Activated CD8-positive, alpha-beta memory T cell treated with anti-CD3 and anti-CD28 coated beads for 1 hour (primary cell): ENCODE data around the gene TMPRSS11E.
"Not testable (repeated sequence)": the region's sequence is repeated elsewhere in the genome, so short reads cannot be mapped to it uniquely, and the experiment has no call there.

Experiments
- DNase-seq, 2 donors: peaks; one replicate each; pipeline ENCODE4 v3.0.0-alpha.2; 2020; ENCODE audit warnings: low read depth in 1 of 2; ENCODE audit errors: extremely low read depth in 1 of 2

Gene TMPRSS11E, protein sequence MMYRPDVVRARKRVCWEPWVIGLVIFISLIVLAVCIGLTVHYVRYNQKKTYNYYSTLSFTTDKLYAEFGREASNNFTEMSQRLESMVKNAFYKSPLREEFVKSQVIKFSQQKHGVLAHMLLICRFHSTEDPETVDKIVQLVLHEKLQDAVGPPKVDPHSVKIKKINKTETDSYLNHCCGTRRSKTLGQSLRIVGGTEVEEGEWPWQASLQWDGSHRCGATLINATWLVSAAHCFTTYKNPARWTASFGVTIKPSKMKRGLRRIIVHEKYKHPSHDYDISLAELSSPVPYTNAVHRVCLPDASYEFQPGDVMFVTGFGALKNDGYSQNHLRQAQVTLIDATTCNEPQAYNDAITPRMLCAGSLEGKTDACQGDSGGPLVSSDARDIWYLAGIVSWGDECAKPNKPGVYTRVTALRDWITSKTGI

DNA sequence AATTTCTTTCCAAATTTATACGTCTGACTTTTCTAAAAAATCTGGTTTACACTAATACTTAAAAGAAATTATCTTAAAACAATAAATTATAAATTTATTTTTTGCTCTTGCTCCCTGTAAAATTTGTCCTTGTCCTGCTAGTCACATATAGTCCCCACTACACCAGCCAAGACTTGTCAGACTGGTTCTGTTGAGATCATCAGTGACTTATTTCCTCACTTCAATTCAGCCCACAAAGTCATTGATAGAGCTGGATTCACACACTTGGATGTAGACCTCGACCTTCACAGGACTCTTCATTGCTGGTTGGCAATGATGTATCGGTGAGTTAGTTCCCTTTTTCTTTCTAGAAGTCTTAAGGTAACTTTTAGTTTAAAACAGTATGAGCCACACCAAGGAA lies at the start of gene TMPRSS11E:
Gene TMPRSS11E (plus strand): TSS at position 263 of the 400 bp plus-strand sequence. CDS start 50 bp downstream, at position 313.
- no peak for DNase-seq

DNA sequence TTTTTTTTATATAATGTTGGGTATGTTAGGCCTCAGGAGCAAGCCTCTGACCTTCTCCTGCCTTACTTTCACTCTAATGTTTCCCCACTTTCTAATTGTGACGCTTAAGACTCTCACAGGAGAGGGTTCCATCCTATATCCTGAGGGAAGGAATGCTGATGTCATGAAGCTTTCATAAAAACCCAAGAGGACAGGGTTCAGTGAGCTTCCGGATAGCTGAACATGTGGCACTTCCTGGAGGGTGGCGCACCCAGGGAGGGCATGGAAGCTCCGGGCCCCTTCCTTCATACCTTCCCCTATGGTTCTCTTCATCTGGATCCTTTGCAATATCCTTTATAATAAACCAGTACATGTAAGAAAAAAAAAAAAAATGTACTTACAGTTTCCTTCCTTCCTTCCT lies 48.0 kb upstream of the TMPRSS11E start:
- DNase-seq, result no peak

GRCh38 chr4:68401231-68401630 lies 46.0 kb upstream of the TMPRSS11E start:
- DNase-seq, result no peak

DNA sequence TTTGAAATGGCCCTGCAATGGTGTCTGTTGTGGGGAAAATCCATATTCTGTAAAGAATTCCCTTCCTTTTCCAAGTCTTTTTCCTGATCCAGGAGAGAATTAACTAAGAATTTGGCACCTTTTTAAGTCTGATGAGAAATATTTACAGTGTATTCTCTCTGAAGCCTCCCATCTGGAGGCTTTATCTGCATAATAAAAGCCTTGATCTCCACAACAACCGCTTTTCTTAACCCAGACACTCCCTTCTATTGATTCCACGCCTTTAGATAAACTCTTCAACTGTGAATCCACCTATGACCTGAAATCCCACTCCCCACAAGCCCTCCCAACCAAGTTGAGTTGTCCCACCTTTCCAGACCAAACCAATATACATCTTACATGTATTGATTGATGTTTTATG lies 43.1 kb upstream of the TMPRSS11E start:
- no peak for DNase-seq

DNA sequence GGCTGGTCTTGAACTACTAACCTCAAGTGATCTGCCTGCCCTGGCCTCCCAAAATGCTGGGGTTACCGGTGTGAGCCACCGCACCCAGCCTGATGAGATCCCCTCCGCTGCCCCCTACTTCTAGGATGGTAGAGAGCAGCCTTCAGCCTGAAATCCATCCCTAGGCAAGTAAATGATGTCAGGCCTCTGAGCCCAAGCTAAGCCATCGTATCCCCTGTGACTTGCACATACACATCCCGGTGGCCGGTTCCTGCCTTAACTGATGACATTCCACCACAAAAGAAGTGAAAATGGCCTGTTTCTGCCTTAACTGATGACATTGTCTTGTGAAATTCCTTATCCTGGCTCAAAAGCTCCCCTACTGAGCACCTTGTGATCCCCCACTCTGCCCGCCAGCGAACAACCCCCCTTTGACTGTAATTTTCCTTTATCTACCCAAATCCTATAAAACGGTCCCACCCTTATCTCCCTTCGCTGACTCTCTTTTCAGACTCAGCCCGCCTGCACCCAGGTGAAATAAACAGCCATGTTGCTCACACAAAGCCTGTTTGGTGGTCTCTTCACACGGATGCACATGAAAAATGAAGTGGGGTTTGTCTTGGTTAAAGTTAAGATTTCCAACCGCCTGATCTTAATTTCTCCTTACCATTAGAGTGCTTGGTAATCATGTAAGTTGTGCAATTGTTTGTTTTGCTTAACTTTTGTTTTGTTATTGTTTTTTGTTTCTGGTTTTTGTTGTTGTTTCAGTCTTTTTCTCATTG lies 41.4 kb upstream of the TMPRSS11E start:
- DNase-seq, result not testable (repeated sequence)

GRCh38 chr4:68406479-68406859 lies 40.8 kb upstream of the TMPRSS11E start:
- no peak for DNase-seq

- not testable (repeated sequence) for DNase-seq
These were observed 40.0 kb upstream of the TMPRSS11E start for GRCh38 chr4:68407015-68407867.

DNA sequence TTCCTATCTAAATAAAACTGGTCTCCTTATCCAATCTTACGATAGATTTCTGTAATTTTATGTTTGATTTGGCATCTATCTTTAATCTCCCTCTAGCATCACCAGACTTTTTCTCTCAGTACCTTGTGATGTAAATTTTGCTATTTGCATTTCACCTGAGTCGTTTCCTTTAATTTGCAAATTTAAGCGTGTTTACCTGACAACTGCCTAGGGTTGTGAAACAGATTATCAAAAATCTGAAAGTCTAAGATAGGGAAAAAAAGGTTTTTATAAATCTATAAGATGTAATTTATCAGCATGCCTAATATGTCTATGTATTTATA lies 39.4 kb upstream of the TMPRSS11E start:
- DNase-seq, result no peak

DNA sequence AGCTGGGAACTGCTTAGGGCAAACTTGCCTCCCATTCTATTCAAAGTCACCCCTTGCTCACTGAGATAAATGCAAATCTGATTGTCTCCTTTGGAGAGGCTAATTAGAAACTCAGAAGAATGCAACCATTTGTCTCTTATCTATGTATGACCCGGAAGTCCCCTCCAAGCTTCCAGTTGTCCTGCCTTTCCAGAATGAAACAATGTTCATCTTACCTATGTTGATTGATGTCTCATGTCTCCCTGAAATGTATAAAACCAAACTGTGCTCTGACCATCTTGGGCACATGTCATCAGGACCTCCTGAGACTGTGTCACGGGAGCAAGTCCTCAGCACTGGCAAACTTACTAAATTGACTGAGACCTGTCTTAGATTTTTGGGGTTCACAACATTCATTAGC lies 37.1 kb upstream of the TMPRSS11E start:
- no peak for DNase-seq

DNA sequence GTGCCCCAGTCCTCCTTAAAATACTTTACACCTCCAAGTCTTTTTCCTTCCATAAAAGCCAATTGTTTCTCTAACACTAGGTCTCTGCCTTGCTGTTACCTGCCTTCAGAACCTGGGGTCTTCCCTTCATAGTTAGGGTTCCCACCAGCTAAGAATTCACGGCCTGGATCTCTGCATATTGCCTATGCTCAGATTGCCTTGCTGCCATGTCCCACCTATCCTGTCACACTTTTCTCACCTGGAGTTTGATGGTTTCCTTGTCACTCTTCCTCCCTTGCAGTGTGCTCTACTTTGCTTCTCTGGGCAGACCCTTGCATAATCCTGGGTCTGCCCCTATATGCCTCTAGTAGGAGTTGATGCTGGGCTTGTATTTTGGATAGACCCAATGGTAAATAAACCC lies 36.6 kb upstream of the TMPRSS11E start:
- no peak for DNase-seq

- DNase-seq, result not testable (repeated sequence)
These were observed 35.2 kb upstream of the TMPRSS11E start for GRCh38 chr4:68412031-68412430.

DNA sequence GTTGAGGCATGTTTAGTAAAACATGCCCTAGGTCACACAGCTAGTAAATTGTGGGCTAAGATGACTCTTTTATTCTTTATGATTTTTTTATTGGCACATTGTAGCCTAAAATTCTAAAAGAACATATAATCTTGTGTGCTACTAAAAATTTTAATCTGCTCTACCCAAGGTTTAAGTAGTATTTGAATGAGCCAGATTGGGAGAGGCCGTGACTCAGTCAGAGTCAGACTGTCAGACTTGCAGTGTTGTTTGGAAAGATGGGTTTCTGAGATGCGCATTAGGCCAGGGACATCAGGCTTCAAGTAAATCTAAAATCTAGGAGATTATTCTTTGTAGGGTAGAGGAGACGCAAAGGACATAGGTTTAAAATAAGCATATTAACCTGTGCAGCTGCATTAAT lies 30.7 kb upstream of the TMPRSS11E start:
- no peak for DNase-seq

DNA sequence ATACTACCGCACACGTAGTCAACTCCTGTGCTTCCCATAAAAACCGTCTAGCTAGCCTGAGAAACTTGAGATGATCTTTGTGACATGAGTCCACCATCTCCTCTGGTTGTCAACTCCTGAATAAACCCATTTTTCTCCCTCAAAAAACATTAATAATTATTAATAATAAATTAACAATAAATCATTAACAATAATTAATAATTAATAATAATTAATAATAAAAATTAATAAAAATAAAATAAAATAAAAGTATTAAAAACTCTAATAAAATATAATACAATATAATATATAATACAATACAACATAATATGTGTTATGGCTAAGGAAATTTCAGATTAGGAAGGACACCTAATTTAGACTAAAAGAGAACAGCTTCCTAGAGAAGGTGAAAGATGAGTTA lies 20.7 kb upstream of the TMPRSS11E start:
- no peak for DNase-seq

DNA sequence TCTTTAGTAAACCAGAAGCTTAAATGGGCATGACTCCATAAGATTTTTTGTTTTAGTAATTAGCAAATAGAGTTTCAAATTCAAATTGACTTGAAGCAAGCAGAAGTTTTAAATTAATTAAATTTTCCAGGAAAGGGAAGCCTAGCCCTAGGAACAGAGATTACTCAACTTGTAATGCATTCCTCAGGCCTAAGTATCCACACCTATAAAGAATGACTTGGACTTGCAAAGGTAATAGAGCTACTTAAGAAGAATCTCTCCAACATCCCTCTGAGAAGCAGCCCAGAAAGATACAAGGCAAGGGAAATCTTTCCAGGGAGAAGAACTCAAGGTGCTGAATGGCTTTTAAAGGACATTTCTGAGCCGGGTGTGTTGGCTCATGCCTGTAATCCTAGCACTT lies 16.9 kb upstream of the TMPRSS11E start:
- DNase-seq, result no peak

DNA sequence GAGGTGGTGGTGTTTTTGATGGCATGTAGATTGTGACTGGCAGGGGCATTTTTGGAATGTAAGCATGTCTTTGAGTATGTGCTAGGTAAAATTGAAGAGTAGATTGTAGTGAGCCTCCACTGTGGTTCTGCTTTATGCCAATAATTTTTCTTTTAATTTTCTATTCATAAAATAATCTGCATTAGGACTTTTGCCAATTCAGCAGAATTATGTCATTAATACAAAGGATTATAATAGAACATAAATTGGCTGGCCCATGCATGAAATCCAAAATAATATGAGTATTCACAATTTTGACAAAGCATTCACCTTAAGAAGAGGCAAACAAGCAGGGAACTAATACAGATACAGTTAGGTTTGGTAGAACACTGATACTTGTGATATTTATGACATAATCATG lies 14.9 kb upstream of the TMPRSS11E start:
- DNase-seq, result no peak

DNA sequence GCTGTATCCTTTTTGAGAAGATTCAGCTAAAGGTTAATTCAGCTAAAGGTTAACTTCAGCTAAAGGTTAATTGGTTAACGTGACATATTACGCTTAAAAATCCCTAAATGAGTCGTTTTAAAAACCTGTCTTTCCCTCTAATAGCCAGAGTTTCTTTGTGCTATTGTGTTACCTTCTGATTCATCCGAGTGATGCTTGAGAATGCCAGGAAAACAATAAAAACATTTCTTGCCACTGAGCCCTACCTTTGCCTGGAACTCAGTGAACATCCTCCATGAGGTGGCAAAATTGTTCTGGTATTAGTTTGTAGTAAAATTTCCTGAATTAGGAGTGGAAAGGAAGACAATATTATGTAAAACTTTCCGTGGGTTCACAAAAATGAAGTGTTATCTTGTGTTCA lies 13.7 kb upstream of the TMPRSS11E start:
- DNase-seq, result no peak

DNA sequence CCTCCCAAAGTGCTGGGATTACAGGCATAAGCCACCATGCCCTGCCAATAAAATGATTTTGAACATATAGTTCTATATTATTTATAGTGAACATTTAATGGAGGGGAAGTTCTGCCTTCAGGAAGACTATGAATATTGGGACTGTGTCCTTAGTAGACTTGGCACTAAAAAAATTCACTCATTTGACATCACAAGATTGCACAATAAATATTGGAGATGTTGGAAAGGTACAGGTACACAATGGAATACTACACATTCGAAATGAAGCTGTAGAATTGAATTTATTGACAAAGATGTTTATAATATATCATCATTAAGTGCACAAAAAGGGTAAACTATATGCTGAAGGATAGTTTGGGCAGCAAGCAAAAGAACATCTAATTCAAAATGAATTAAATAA lies 13.0 kb upstream of the TMPRSS11E start:
- DNase-seq, result no peak

GRCh38 chr4:68434836-68435235 lies 12.4 kb upstream of the TMPRSS11E start:
- no peak for DNase-seq

DNA sequence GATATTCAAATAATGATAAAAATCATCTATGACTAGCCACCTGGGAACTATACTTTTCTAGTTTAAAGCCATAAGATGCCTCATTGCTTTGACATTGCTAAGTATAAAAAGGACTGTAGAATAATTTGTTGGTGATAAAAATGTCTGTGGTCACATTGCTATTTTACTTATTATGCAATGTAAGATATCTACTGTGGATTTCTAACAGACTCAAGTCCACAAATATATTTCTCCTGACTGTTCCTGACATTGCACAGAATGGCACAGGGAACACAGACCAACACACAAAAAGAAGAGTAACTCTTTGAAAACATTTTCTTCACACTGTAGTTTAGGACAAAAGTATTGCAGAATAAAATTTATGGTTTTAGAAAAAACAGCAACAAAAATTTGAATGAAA lies 2.2 kb upstream of the TMPRSS11E start:
- DNase-seq, result no peak

DNA sequence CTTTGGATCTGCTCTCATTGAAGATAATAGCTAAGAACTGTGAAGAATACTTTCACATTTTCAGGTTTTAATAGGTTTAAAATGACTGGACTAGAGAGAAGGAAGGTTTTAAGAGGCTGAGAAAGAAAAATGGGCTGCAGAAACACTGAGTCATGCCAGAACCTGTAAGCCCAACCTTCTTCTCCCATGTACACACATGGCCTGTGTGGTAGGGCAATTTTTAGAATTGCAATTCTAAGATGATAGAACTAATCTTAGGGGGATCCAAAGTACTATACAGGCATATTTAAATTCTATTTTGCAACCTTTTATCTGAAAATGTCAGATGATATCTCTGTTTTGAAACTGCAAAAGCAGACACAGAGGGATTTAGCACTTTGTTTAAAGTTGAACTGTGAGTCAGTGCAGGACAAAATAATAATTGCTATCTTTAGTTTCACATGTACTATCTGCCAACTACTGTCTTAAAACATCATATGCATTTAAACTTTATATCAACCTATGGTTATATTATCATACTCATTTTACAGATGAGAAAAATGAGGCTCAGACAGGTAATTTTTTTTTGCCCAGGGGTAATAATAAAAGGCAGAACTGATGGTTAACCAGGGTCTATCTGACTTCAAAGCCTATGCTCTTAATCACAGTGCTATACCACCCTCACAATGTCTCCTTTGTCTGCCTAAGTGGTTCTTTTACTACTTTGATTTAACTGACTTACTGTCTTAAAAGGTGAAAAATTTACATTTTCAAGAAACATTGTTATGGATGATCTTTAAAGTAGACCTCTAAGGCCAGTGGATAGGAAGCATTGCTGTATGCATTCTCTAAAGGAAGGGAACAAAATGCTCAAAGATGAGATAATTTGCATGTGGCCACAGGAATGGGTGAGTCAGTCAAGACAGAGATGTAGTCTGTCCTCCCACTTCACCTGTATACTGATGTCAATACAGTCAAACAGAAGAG lies 4.3 kb downstream of the TMPRSS11E start:
- no peak for DNase-seq
